Small intestine (tissue), 4 donors: Measurements from ENCODE around the gene CLTCL1. TPM values are rescaled to one million over a fixed set of nuclear protein-coding genes. Genes with fewer than 3 reads are reported as not detected.

Source experiments
- polyA plus RNA-seq, 4 donors: library from polyadenylated mRNA; stranded (reverse) in 3 of 4; unstranded in 1 of 4; fragments of 200-250 nt in 3 of 4; fragments of 120-200 nt in 1 of 4; gene quantifications; one replicate each; pipeline versions ENCODE4 v1.2.1 to v1.2.3, GENCODE V29; 2013
- donor health status: healthy with polysubstance abuse.
- donor health status: Bipolar disorder and iron deficiency.
- donor health status: healthy.

Gene CLTCL1
- polyA plus RNA-seq, 4 donors, result 0.67 to 1.5 (median 0.95) TPM

Other genes starting within 250 kb of the CLTCL1 start
- 10 to 100 TPM; 14.8 to 61.6 (median 34.0) TPM for gene DGCR2, start 169.3 kb downstream of the CLTCL1 start, polyA plus RNA-seq
- gene TSSK2, start 160.4 kb downstream of the CLTCL1 start, polyA plus RNA-seq, result under 1 TPM in 1 of 4 donors, not detected in 3; 0.04 TPM
- 10 to 100 TPM; 11.0 to 13.5 (median 11.4) TPM for gene ESS2, start 147.1 kb downstream of the CLTCL1 start, polyA plus RNA-seq
- gene GSC2, start 141.4 kb downstream of the CLTCL1 start, polyA plus RNA-seq, result not detected
- 100 to 1,000 TPM; 116 to 227 (median 167) TPM for gene SLC25A1, start 113.0 kb downstream of the CLTCL1 start, polyA plus RNA-seq
- 10 to 100 TPM; 15.7 to 29.3 (median 21.3) TPM for gene HIRA, start 140.0 kb upstream of the CLTCL1 start, polyA plus RNA-seq
- 10 to 100 TPM; 25.2 to 33.5 (median 28.9) TPM for gene MRPL40, start 140.8 kb upstream of the CLTCL1 start, polyA plus RNA-seq
- 10 to 100 TPM; 28.6 to 32.2 (median 29.4) TPM for gene C22orf39, start 156.0 kb upstream of the CLTCL1 start, polyA plus RNA-seq
- 100 to 1,000 TPM in 1 of 4 donors, 10 to 100 TPM in 3; 46.0 to 112 (median 81.4) TPM for gene UFD1, start 187.5 kb upstream of the CLTCL1 start, polyA plus RNA-seq
- 10 to 100 TPM in 1 of 4 donors, 1 to 10 TPM in 3; 2.2 to 13.8 (median 5.6) TPM for gene CDC45, start 188.2 kb upstream of the CLTCL1 start, polyA plus RNA-seq
- 100 to 1,000 TPM in 1 of 4 donors, 10 to 100 TPM in 1, 1 to 10 TPM in 2; 3.1 to 184 (median 10.4) TPM for gene CLDN5, start 232.7 kb upstream of the CLTCL1 start, polyA plus RNA-seq